Measurements from ENCODE around the gene KLK1.

DNA sequence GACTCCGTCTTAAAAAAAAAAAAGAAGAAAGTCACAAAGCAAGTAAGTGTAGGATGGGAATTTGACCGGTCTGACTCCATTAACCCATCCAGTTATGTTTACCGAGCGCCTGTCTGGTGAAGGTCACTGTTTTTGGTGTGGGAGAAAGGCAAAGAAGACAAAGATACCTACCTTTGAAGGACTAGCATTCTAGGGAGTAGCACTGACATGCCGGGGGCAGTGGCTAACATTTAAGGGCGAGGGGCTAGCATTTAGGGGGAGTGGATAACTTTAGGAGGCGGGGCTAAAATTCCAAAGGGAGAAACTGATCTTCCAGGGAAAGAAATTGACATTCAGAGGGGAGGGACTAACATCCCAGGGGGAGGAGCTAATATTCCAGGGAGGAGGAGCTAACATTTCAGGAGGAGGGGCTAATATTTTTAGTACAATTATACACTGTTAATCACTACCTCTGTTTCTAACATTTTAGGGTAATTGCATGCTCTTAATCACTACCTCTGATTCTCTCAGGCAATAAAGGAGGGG is 44.6 kb downstream of the KLK1 start:
- TF ChIP-seq CTCF (IDR thresholded peaks at IDR 0.05) (no peak), POLR2A (IDR thresholded peaks at IDR 0.05) (no peak), POLR2AphosphoS5 (IDR thresholded peaks at IDR 0.05; ENCODE audit: insufficient read depth in 1 of 2, low read depth in 1 of 2) (no peak)
